OCI-LY7 (cell line): ENCODE results near the gene PGD. TPM values are rescaled to one million over a fixed set of nuclear protein-coding genes. Genes with fewer than 3 reads are reported as not detected.
A peak's percentile ranks its signal among the peaks of the same experiment; 100 is the strongest.

Source experiments
- BruUV-seq: library from RNA; stranded (reverse); fragments of 400-500 nt; replicated peaks from 2 replicates; lab custom pipeline; 2021; lab: Mats Ljungman, UMichigan
- CTCF ChIA-PET: fragments of 300-600 bp; sonication (Branson Sonifier 250); formaldehyde crosslinking; loops from one replicate; lab custom pipeline; 2022; ENCODE audit warnings: antibody characterized with exemption; ENCODE audit not compliant: unreplicated experiment; lab: Charles Lee
- POLR2A ChIA-PET: fragments of 300-600 bp; sonication (Branson Sonifier 250); formaldehyde crosslinking; loops from one replicate; lab custom pipeline; 2022; ENCODE audit warnings: antibody characterized with exemption; lab: Charles Lee
- DNase-seq: peaks from one replicate; pipeline ENCODE4 v3.0.0-alpha.2; 2015; ENCODE audit warnings: low spot score
- H2AFZ ChIP-seq: fragments of 200-600 bp; sonication (generic), shearing (Covaris generic); 2 replicates; pipeline ENCODE4 v1.6.1; 2014; ENCODE audit warnings: mild to moderate bottlenecking, antibody characterized with exemption, low read length, moderate library complexity
- H3K27ac ChIP-seq: fragments of 200-600 bp; sonication (generic); 2 replicates; pipeline ENCODE4 v1.5.1; 2014; ENCODE audit warnings: mixed run types, low read depth, mild to moderate bottlenecking, moderate library complexity, low read length, inconsistent platforms; ENCODE audit not compliant: poor library complexity, severe bottlenecking
- H3K36me3 ChIP-seq: fragments of 200-600 bp; sonication (generic); 2 replicates; pipeline ENCODE4 v1.6.1; 2014; ENCODE audit warnings: mild to moderate bottlenecking, antibody characterized with exemption, low read length, moderate library complexity, mixed read lengths; ENCODE audit not compliant: insufficient read depth
- H3K4me1 ChIP-seq: fragments of 200-600 bp; sonication (generic); 2 replicates; pipeline ENCODE4 v1.5.1; 2014; ENCODE audit warnings: mild to moderate bottlenecking, low read length; ENCODE audit not compliant: insufficient read depth, poor library complexity, severe bottlenecking
- H3K4me2 ChIP-seq: fragments of 200-600 bp; sonication (generic); 2 replicates; pipeline ENCODE4 v1.6.1; 2014; ENCODE audit warnings: mild to moderate bottlenecking, low read length
- H3K4me3 ChIP-seq: fragments of 200-600 bp; sonication (generic); 2 replicates; pipeline ENCODE4 v1.5.1; 2014; ENCODE audit warnings: mild to moderate bottlenecking, low read depth, low read length; ENCODE audit not compliant: poor library complexity, severe bottlenecking
- H3K79me2 ChIP-seq: fragments of 200-600 bp; sonication (generic); 2 replicates; pipeline ENCODE4 v1.6.1; 2016; ENCODE audit warnings: low read depth, mild to moderate bottlenecking, low read length, moderate library complexity, mixed read lengths; ENCODE audit not compliant: insufficient read depth
- H3K9me2 ChIP-seq: fragments of 200-600 bp; sonication (generic); 2 replicates; pipeline ENCODE4 v1.6.1; 2016; ENCODE audit warnings: mild to moderate bottlenecking, low read length, mixed read lengths; ENCODE audit not compliant: insufficient read depth
- H3K9me3 ChIP-seq: fragments of 200-600 bp; sonication (generic); 2 replicates; pipeline ENCODE4 v1.6.1; 2014; ENCODE audit warnings: mild to moderate bottlenecking, mixed run types, low read length, mixed read lengths
- H4K20me1 ChIP-seq: fragments of 200-600 bp; sonication (generic); 2 replicates; pipeline ENCODE4 v1.6.1; 2014; ENCODE audit warnings: mild to moderate bottlenecking, antibody characterized with exemption, low read length, moderate library complexity, mixed read lengths; ENCODE audit not compliant: insufficient read depth
- EZH2phosphoT487 ChIP-seq: fragments of 200-600 bp; sonication (generic); IDR thresholded peaks from 2 replicates; pipeline ENCODE4 v1.6.1; 2018; ENCODE audit warnings: low read depth, borderline replicate concordance, mild to moderate bottlenecking, mixed run types, antibody characterized with exemption, low read length, moderate library complexity, mixed read lengths
- intact Hi-C: fragments of 100-400 bp; cut with micrococcal nuclease; formaldehyde crosslinking; loops from one replicate; pipeline ENCODE4 v1.10.0; 2022; ENCODE audit not compliant: unreplicated experiment
- total RNA-seq, 2 experiments: library from RNA; depleted of rRNA in 1 of 2; stranded (reverse); fragments of >200 nt in 1 of 2; shearing (Covaris generic) in 1 of 2; gene quantifications; 2 replicates each; pipeline ENCODE4 v1.2.3, GENCODE V29; 2014 to 2022
- TF ChIP-seq, protein P1 (sequence below): fragments of 200-600 bp; sonication (generic); conservative IDR thresholded peaks from 2 replicates; pipeline ENCODE4 v1.5.1; 2014; ENCODE audit warnings: mild to moderate bottlenecking, antibody characterized with exemption, low read length, moderate library complexity, mixed read lengths

PGD gene
- total RNA-seq, 2 experiments from 2014 or later: 69.3 to 157 TPM

DNA sequence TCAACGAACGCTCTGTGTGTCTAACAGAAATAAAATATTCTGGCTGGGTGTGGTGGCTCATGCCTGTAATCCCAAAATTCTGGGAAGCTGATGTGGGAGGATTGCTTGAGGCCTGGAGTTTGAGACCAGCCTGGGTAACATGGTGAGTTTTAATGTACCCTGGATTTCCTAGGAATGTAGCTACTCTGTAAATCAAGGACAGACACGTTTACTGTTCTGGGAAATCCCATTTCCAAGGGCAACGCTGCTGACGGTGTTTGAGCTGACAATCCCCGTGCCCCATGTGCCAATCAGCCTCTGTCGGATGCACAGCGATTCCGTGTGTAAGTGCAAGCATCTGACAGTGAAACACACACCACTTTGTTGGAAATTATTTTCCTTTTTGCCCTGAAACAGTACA lies 59.0 kb downstream of the PGD start:
- CTCF ChIA-PET: no interaction called here
- Histone ChIP-seq H3K36me3 (peaks cover 70% of the 10 kb centered on the region), H3K79me2 (no peaks in the 10 kb centered on the region), H3K4me3 (no peak overlapping the region), H2AFZ (no peak overlapping the region), H3K9me3 (no peaks in the 10 kb centered on the region), H4K20me1 (no peaks in the 10 kb centered on the region), H3K9me2 (no peaks in the 10 kb centered on the region), H3K4me2 (no peak overlapping the region), H3K4me1 (peaks cover 10% of the 10 kb centered on the region), H3K27ac (no peak overlapping the region)
- POLR2A ChIA-PET: no interaction called here
- no peak for DNase-seq
- TF ChIP-seq, protein P1, sequence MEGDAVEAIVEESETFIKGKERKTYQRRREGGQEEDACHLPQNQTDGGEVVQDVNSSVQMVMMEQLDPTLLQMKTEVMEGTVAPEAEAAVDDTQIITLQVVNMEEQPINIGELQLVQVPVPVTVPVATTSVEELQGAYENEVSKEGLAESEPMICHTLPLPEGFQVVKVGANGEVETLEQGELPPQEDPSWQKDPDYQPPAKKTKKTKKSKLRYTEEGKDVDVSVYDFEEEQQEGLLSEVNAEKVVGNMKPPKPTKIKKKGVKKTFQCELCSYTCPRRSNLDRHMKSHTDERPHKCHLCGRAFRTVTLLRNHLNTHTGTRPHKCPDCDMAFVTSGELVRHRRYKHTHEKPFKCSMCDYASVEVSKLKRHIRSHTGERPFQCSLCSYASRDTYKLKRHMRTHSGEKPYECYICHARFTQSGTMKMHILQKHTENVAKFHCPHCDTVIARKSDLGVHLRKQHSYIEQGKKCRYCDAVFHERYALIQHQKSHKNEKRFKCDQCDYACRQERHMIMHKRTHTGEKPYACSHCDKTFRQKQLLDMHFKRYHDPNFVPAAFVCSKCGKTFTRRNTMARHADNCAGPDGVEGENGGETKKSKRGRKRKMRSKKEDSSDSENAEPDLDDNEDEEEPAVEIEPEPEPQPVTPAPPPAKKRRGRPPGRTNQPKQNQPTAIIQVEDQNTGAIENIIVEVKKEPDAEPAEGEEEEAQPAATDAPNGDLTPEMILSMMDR: no peak
- no peak for TF ChIP-seq EZH2phosphoT487
- BruUV-seq: TSS peak; percentile 45
- intact Hi-C loops: no loop called here

DNA sequence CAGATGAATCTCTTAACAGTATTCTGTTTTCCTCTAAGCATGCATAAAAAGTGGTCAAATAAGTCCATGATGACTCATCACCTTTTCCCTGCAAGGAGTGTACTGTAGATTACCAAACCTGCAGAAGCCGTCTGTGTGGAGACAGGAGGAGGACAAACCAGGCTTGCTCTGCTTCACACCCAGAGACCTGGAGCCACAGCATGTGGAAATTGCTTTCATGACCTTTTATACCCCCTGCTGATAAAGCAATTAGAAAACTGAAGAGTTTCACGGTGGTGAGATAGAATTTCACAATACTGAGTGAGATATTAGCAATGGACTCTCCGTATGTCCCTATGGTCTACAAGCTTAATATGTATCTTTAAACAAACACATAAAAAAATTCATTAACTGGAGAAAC lies 60.3 kb downstream of the PGD start:
- Histone ChIP-seq H3K36me3 (peaks cover 81% of the 10 kb centered on the region), H3K4me1 (peaks cover 10% of the 10 kb centered on the region), H3K9me3 (no peaks in the 10 kb centered on the region), H3K79me2 (no peaks in the 10 kb centered on the region), H3K27ac (no peak overlapping the region), H3K4me3 (no peak overlapping the region), H3K4me2 (no peak overlapping the region), H2AFZ (no peak overlapping the region), H3K9me2 (no peaks in the 10 kb centered on the region), H4K20me1 (no peaks in the 10 kb centered on the region)
- no TSS peak for BruUV-seq
- ChIA-PET CTCF (no interaction called here), POLR2A (interaction anchor here (0.7 kb wide), 1 partner anchor 34 kb away, joined by 3 read pairs; no protein-coding TSS in a partner anchor)
- TF ChIP-seq, protein P1: no peak
- TF ChIP-seq EZH2phosphoT487: no peak
- intact Hi-C loops: no loop called here
- no peak for DNase-seq

DNA sequence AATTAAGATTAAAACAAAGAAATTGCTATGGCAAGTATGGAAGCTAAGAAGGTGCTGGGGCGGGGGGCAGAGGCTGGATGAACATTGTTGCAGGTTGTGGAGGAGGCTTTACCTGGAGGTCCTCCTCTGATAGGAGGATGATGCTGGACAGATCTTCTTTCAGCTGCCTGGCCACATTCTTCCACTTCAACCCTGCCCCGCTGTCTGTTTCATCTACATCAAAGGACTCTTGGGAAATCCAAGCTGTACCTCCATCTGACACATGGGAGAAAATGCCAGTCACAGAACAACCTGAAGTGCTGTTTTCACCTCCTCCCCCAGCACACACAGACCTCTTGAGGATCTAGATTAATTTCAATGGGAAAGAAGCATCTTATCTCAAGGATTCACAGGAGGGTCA lies 68.2 kb downstream of the PGD start:
- CTCF ChIA-PET: no interaction called here
- no TSS peak for BruUV-seq
- H3K36me3 ChIP-seq: peaks cover 80% of the 10 kb centered on the region

More for the DNA sequence above, 68.2 kb downstream of the PGD start:
- no peak for DNase-seq
- Histone ChIP-seq H3K9me3 (no peaks in the 10 kb centered on the region), H3K4me1 (peaks cover 12% of the 10 kb centered on the region), H3K79me2 (peaks cover 22% of the 10 kb centered on the region), H3K9me2 (no peaks in the 10 kb centered on the region), H4K20me1 (peaks cover 4% of the 10 kb centered on the region; the same call in 1 of the 2 replicates), H3K4me2 (no peak overlapping the region), H3K4me3 (no peak overlapping the region), H3K27ac (no peak overlapping the region), H2AFZ (no peak overlapping the region)
- intact Hi-C loops: no loop called here
- POLR2A ChIA-PET: interaction anchor here (0.7 kb wide), 2 partner anchors 32 to 145 kb away, joined by 4 to 7 read pairs; no protein-coding TSS in a partner anchor
- TF ChIP-seq, protein P1: no peak
- TF ChIP-seq EZH2phosphoT487: no peak
